Neural progenitor cell (in vitro differentiated cells): ENCODE results near the gene SCFD1.

Experiments used
- CTCF ChIP-seq: fragments of 200-600 bp; sonication (generic); IDR thresholded peaks from 2 replicates; pipeline ENCODE4 v1.5.1; 2017; ENCODE audit warnings: antibody characterized with exemption, mild to moderate bottlenecking
- EZH2 ChIP-seq: fragments of 200-600 bp; sonication (generic); IDR thresholded peaks from 2 replicates; pipeline ENCODE4 v1.6.1; 2017; ENCODE audit warnings: antibody characterized with exemption, mild to moderate bottlenecking, moderate library complexity
- EZH2phosphoT487 ChIP-seq: fragments of 200-600 bp; sonication (generic); IDR thresholded peaks from 2 replicates; pipeline ENCODE4 v1.6.1; 2017; ENCODE audit warnings: antibody characterized with exemption

GRCh38 chr14:30608533-30609006, 13.5 kb upstream of the SCFD1 start:
- TF ChIP-seq EZH2 (no peak), CTCF (no peak), EZH2phosphoT487 (no peak)
